GM10248 (cell line): Measurements from ENCODE around the gene NFKB1.
"Not testable (repeated sequence)": the region's sequence is repeated elsewhere in the genome, so short reads cannot be mapped to it uniquely, and the experiment has no call there.

ENCODE experiments used
- CTCF ChIA-PET: fragments of 300-600 bp; sonication (Branson Sonifier 250); formaldehyde crosslinking; extraction: SDS; loops from one replicate; lab custom pipeline; 2021; ENCODE audit warnings: antibody characterized with exemption; lab: Yijun Ruan, JAX
- POLR2A ChIA-PET: fragments of 350-650 bp; sonication (Branson Sonifier 250); formaldehyde crosslinking; extraction: SDS; loops from one replicate; lab custom pipeline; 2020; ENCODE audit warnings: antibody characterized with exemption; lab: Yijun Ruan, JAX
- DNase-seq: peaks from one replicate; pipeline ENCODE4 v3.0.0; 2012; ENCODE audit errors: extremely low spot score
- CTCF ChIP-seq: IDR thresholded peaks from 2 replicates; pipeline ENCODE4 v1.5.1; 2012; ENCODE audit warnings: mild to moderate bottlenecking, low read depth; ENCODE audit errors: extremely low read depth, missing control alignments, control extremely low read depth

The NFKB1 gene

GRCh38 chr4:102612210-102612609, 111.1 kb downstream of the NFKB1 start:
- CTCF ChIA-PET: interaction anchor here (0.7 to 4.0 kb wide), 9 partner anchors 8 to 480 kb away, joined by 3 to 24 read pairs (median 3); no protein-coding TSS in a partner anchor
- POLR2A ChIA-PET: no interaction called here
- TF ChIP-seq CTCF: no peak
- DNase-seq: no peak

GRCh38 chr4:102612824-102613366, 111.7 kb downstream of the NFKB1 start:
- no peak for DNase-seq
- TF ChIP-seq CTCF: no peak
- CTCF ChIA-PET: interaction anchor here (0.7 to 1.2 kb wide), 4 partner anchors 13 to 479 kb away, joined by 3 to 4 read pairs (median 4); no protein-coding TSS in a partner anchor
- POLR2A ChIA-PET: no interaction called here

DNA sequence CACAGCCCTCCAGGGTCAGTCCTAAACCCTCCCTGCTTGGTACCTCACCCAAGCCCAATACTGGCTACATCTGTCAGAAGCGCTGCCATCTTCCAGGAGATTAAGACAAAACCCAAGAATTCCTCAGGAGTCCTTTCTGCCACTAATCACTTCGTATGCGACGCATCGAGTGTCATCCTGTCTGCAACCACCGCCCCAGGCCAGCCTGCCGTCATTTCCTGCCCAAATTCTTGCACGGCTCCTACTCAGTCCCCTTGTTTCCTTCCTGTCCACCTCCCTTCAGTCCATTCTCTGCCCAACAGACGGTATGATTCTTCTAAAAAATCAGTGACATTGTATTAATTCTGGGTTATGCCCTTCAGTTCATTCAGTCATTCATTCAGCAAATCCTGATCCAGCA, 113.6 kb downstream of the NFKB1 start:
- ChIA-PET CTCF (no interaction called here), POLR2A (no interaction called here)
- no peak for DNase-seq

GRCh38 chr4:102616636-102617035, 115.5 kb downstream of the NFKB1 start:
- POLR2A ChIA-PET: no interaction called here
- CTCF ChIA-PET: interaction anchor here (1.6 kb wide), 1 partner anchor 14 kb away, joined by 3 read pairs; no protein-coding TSS in a partner anchor
- DNase-seq: no peak
- no peak for TF ChIP-seq CTCF

More for the DNA sequence above, 113.6 kb downstream of the NFKB1 start:
- TF ChIP-seq CTCF: no peak

- DNase-seq, POLR2A ChIA-PET: not testable (repeated sequence)
- CTCF ChIA-PET: interaction anchor here (0.7 to 4.9 kb wide), 7 partner anchors 9 to 482 kb away, joined by 3 to 28 read pairs (median 4); no protein-coding TSS in a partner anchor
Observed at GRCh38 chr4:102619021-102619420, 117.9 kb downstream of the NFKB1 start.

- POLR2A ChIA-PET, DNase-seq: not testable (repeated sequence)
- CTCF ChIA-PET: interaction anchor here (0.7 to 4.9 kb wide), 25 partner anchors 9 to 481 kb away, joined by 3 to 28 read pairs (median 4); partner anchors contain the start of genes BDH2 and SLC9B2
Observed at GRCh38 chr4:102619776-102620631, 118.8 kb downstream of the NFKB1 start.

GRCh38 chr4:102620697-102621497, 119.7 kb downstream of the NFKB1 start:
- peak; percentile 43 for DNase-seq
- ChIA-PET CTCF (interaction anchor here (0.7 to 4.9 kb wide), 24 partner anchors 9 to 474 kb away, joined by 3 to 28 read pairs (median 5); partner anchors contain the start of gene SLC9B2), POLR2A (no interaction called here)
- TF ChIP-seq CTCF: peak; percentile 42
